Ascending aorta (tissue), 2 donors: ENCODE measurements around the gene EDN2. TPM values are rescaled to one million over a fixed set of nuclear protein-coding genes. Genes with fewer than 3 reads are reported as not detected.

ENCODE experiments used
- DNase-seq, 2 donors: peaks; one replicate each; pipeline ENCODE4 v3.0.0-alpha.2; 2019; ENCODE audit warnings: low spot score in 2 of 2
- H3K27ac ChIP-seq, 2 donors: fragments of 200-600 bp; sonication (generic); one replicate each; pipeline ENCODE4 v1.5.1; 2016 to 2017; ENCODE audit warnings: mild to moderate bottlenecking in 1 of 2
- H3K27me3 ChIP-seq: fragments of 200-600 bp; sonication (generic); one replicate; pipeline ENCODE4 v1.5.1; 2017
- H3K36me3 ChIP-seq, 2 donors: fragments of 200-600 bp; sonication (generic); one replicate each; pipeline ENCODE4 v1.5.1; 2016
- H3K4me1 ChIP-seq, 2 donors: fragments of 200-600 bp; sonication (generic); one replicate each; pipeline ENCODE4 v1.5.1; 2016 to 2017; ENCODE audit warnings: mild to moderate bottlenecking in 1 of 2
- H3K4me3 ChIP-seq, 2 donors: fragments of 200-600 bp; sonication (generic); one replicate each; pipeline ENCODE4 v1.5.1; 2016 to 2017; ENCODE audit warnings: mild to moderate bottlenecking in 1 of 2
- H3K9me3 ChIP-seq, 2 donors: fragments of 200-600 bp; sonication (generic); one replicate each; pipeline ENCODE4 v1.5.1; 2016
- CTCF ChIP-seq, 3 experiments: fragments of 200-600 bp in 2 of 3; fragments of 450-650 bp in 1 of 3; sonication (generic) in 2 of 3; IDR thresholded peaks; one replicate each; pipeline ENCODE4 v1.5.1; 2016 to 2019; ENCODE audit warnings: antibody characterized with exemption in 3 of 3, mild to moderate bottlenecking in 1 of 3, moderate library complexity in 1 of 3
- intact Hi-C: fragments of 100-400 bp; cut with DNase I; formaldehyde crosslinking; loops from one replicate; pipeline ENCODE4 v1.15.1; 2023
- total RNA-seq: library from RNA; depleted of rRNA; stranded (reverse); fragments of >200 nt; gene quantifications from one replicate; pipeline ENCODE4 v1.1.0, GENCODE V29; 2016

EDN2 gene
- total RNA-seq, 1 donor from 2014 or later = not detected

DNA sequence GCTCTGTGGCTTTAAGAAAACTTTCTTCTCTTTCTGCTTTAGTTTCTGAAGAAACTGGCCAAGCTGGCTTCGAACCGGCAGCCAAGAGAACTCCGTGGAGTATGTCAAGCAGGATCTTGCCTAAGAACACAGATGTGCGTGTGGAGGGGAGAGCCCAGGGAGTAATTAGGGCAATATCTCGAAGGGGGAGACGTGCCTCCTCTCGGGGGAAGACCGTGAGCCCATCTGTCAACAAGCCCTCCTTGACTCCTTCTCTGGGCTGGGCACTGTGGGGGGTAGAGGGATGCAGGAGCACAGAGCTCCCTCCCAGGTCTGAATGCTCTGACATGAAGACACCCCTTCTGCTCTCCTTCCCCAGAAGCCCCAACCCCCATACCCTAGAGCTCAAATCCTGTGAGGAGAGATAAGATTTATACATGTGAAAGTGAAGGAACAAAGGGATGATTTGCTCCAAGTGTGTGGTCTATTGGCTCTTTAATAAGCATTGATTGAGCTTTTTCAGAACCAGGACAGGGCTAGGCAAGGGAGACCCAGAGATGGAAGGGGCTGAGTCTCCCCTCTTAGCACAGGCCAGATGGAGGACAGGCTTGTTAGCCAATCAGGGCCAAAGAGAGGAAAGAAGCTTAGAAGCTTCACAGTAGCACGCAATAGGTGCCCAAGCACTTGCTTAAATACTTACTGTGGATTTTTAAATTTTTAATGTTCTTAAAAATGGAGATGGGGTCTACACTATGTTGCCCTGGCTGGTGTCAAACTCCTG lies 37.5 kb downstream of the EDN2 start:
- intact Hi-C loops = no loop called here
- no peak overlapping the region for H3K4me3 ChIP-seq
- peaks cover 5 to 14% of the 10 kb centered on the region in 2 donors for H3K4me1 ChIP-seq
- H3K36me3 ChIP-seq = no peaks in the 10 kb centered on the region
- H3K27ac ChIP-seq = no peak overlapping the region
- no peaks in the 10 kb centered on the region for H3K27me3 ChIP-seq
- no peak for TF ChIP-seq CTCF (IDR thresholded peaks at IDR 0.05)
- no peaks in the 10 kb centered on the region for H3K9me3 ChIP-seq
- DNase-seq = no peak

DNA sequence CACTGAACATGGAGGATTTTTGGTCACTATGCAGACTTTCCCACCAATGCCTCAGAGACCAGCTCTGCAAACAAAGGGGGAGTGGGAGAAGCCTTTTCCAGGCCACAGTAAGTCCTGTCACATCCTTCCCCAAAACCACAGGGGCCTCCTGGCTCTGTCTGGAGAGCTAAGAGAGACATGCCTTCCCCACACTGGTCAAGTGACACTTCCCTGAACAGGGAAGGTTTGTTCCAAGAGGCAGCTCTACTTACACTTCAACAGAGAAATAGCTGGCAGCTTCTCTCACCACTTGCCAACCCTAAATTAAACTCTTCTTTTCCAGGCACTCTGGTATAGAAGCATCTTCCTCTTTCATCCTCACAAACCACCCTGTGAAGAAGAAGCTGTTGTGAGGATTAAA lies 39.7 kb downstream of the EDN2 start:
- H3K4me3 ChIP-seq = no peak overlapping the region
- DNase-seq = no peak
- no peak overlapping the region for H3K27ac ChIP-seq
- no peaks in the 10 kb centered on the region for H3K36me3 ChIP-seq
- intact Hi-C loops = no loop called here
- no peak for TF ChIP-seq CTCF (IDR thresholded peaks at IDR 0.05)
- H3K27me3 ChIP-seq = no peaks in the 10 kb centered on the region
- peaks cover 3 to 10% of the 10 kb centered on the region in 2 donors for H3K4me1 ChIP-seq
- H3K9me3 ChIP-seq = no peaks in the 10 kb centered on the region

DNA sequence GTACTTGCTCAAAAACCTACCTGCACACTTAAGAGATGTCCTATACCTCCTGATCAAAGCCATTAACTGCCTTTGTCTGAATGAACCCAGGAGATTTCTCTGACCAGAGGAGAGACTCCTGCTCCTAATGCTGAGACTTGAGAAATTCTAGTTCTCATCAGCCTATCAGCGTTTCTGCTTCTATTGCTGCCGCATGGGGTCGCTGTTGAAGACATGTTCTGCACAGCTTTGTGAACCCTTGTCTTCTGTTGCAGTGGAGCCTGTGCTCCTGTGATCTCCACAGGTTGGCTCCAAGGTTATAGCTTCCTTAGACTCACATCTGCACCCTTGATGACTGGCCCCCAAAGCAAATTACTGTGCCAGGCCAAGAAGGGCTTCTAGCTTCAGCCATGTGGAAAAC lies 40.2 kb downstream of the EDN2 start:
- Histone ChIP-seq H3K27ac (no peak overlapping the region), H3K36me3 (no peaks in the 10 kb centered on the region), H3K4me1 (peaks cover 0 to 4% of the 10 kb centered on the region in 2 donors), H3K4me3 (no peak overlapping the region), H3K27me3 (no peaks in the 10 kb centered on the region), H3K9me3 (no peaks in the 10 kb centered on the region)
- no peak for TF ChIP-seq CTCF (IDR thresholded peaks at IDR 0.05)
- intact Hi-C loops = no loop called here
- DNase-seq = no peak

DNA sequence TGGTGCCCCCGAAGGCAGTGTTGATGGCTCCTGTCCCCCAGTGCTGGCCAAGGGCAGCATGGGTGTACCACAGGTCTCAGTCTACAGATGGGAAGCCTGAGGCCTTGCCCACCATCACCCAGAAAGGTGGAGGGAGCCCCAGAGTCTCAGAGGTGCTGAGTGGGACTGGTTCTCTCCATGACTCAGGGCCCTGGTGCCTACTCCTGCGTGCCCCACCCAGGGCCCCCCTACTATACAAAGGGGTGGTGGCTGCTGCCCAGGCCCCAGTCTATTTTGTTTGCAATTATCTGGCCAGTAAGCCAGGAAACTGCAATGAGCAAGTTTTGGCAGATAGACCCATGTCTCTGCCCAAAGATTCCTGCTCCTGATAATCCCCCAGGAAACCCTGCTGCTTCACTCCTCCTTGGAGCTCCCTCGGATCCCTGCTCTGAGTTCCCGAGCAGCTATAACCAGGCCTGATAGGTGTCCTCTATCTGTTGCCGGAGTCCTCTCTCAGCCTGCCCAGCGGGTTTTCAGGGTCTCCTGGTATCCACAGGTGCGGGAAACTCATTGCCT lies 41.7 kb downstream of the EDN2 start:
- Histone ChIP-seq H3K27ac (no peak overlapping the region), H3K4me1 (no peaks in the 10 kb centered on the region), H3K36me3 (no peaks in the 10 kb centered on the region), H3K9me3 (no peaks in the 10 kb centered on the region), H3K27me3 (no peaks in the 10 kb centered on the region), H3K4me3 (no peak overlapping the region)
- no peak for TF ChIP-seq CTCF (IDR thresholded peaks at IDR 0.05)
- DNase-seq = no peak
- intact Hi-C loops = no loop called here

DNA sequence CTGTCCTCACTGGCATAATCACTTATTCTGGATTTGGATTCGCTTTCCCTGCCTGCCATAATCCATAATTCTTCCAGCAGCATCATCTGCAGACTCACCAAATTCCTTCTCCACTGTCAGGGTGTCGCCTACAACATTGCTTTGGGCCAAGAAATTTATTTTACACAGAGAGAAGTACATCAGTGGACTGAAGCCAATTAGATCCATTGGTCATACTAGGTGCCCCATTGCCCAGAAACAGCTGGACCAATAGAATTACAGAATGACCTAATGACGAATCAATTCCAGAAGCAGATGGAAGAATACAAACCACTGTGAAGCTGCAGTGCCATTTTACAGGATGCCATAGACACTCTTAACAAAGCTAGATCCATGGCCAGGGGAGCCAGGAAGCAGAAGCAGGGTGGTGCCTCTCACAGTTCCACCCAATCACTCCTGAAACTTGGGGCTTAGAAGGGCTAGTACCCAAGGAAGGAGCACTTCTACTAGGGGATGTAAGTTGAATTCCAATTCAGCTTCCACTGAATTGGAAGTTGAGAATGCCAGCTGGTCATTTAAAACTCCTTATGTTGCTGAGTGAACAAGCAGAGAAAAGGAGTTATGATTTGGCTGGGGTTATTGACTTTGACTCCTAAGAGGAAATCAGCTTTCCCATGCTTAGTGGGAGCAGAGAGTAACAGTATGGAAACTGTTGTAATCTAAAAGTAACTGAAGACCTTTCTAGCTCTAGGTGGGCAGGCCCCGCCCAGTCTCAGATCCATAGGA lies 44.0 kb downstream of the EDN2 start:
- no peaks in the 10 kb centered on the region for H3K36me3 ChIP-seq
- H3K4me3 ChIP-seq = no peak overlapping the region
- TF ChIP-seq CTCF (IDR thresholded peaks at IDR 0.05) = no peak
- no peak overlapping the region for H3K27ac ChIP-seq
- no peak for DNase-seq
- H3K9me3 ChIP-seq = no peaks in the 10 kb centered on the region
- no peaks in the 10 kb centered on the region for H3K4me1 ChIP-seq
- H3K27me3 ChIP-seq = no peaks in the 10 kb centered on the region
- intact Hi-C loops = no loop called here
